Peyer's patch (tissue), 4 donors: ENCODE data around the gene GALR3. TPM values are rescaled to one million over a fixed set of nuclear protein-coding genes. Genes with fewer than 3 reads are reported as not detected.

Source experiments
- DNase-seq, 3 donors: peaks; one replicate each; pipeline ENCODE4 v3.0.0-alpha.2; 2017 to 2019
- H3K27ac ChIP-seq, 4 donors: fragments of 200-600 bp; sonication (generic); one replicate each; pipeline ENCODE4 v1.5.1; 2016 to 2019
- H3K27me3 ChIP-seq, 2 donors: fragments of 200-600 bp; sonication (generic); one replicate each; pipeline ENCODE4 v1.5.1; 2019
- H3K36me3 ChIP-seq, 3 donors: fragments of 200-600 bp; sonication (generic); one replicate each; pipeline ENCODE4 v1.5.1; 2016 to 2019
- H3K4me1 ChIP-seq, 4 donors: fragments of 200-600 bp; sonication (generic); one replicate each; pipeline ENCODE4 v1.5.1; 2016 to 2019
- H3K4me3 ChIP-seq, 4 donors: fragments of 200-600 bp; sonication (generic); 1 replicate in 3 of 4; 2 replicates in 1 of 4; pipeline ENCODE4 v1.5.1; 2016 to 2019; ENCODE audit warnings: mild to moderate bottlenecking in 1 of 4
- H3K9me3 ChIP-seq, 4 donors: fragments of 200-600 bp; sonication (generic); one replicate each; pipeline ENCODE4 v1.5.1; 2016 to 2019; ENCODE audit warnings: mild to moderate bottlenecking in 1 of 4
- POLR2A ChIP-seq, 2 donors: fragments of 450-650 bp; IDR thresholded peaks; one replicate each; pipeline ENCODE4 v1.5.1; 2017; ENCODE audit warnings: antibody characterized with exemption in 2 of 2, mild to moderate bottlenecking in 2 of 2, moderate library complexity in 2 of 2
- total RNA-seq, 4 donors: library from RNA; depleted of rRNA; stranded (reverse); fragments of >200 nt; gene quantifications; one replicate each; pipeline ENCODE4 v1.1.0, GENCODE V29; 2016
- TF ChIP-seq, protein P1 (sequence below), 6 experiments: fragments of 450-650 bp in 4 of 6; fragments of 200-600 bp in 2 of 6; sonication (generic) in 1 of 6; IDR thresholded peaks; one replicate each; pipeline ENCODE4 v1.5.1; 2017 to 2019; ENCODE audit warnings: antibody characterized with exemption in 6 of 6, mild to moderate bottlenecking in 3 of 6, moderate library complexity in 1 of 6

GALR3 gene
- total RNA-seq, 4 donors from 2014 or later: not detected

DNA sequence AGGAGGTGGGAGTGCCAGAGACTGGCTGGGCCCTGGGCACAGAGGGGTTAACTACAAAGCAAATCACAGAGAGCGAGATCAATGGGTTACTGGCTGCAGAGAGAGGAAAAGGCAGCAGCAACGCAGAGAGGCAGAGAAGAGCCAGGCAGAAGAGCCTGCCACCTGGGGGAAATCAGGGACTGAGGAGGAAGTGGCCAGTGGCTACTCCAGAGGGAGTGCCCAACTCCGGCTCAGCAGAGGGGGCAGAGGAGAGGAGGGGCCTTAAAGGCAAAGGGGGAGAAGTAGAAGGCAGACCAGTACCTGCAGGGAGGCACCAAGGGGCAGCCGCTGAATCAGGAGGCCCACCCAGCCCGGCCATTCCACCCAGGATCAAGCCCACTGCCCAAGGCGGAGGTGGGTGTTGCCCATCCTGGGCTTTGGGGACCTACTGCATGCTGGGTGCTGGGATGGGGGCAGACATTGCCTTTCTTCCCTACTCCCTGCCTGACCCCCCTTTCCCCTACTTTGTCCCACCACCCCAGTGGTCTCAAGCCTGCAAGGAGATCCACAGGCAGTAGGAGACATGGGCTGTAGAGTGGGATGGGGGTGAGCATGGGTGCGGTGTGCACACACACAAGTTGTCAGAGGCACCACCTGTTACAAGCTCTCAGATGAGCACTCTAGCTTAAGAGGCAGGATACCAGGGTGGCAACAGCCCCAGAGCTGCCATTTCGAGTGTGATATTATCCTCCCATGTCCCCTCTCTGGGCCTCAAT, 926 bp upstream of the GALR3 start:
- Histone ChIP-seq H3K9me3 (no peaks in the 10 kb centered on the region), H3K4me1 (peaks cover 10 to 28% (median 18%) of the 10 kb centered on the region in 4 donors), H3K27me3 (no peaks in the 10 kb centered on the region), H3K27ac (no peak overlapping the region), H3K4me3 (no peak overlapping the region), H3K36me3 (no peaks in the 10 kb centered on the region)
- TF ChIP-seq, protein P1, sequence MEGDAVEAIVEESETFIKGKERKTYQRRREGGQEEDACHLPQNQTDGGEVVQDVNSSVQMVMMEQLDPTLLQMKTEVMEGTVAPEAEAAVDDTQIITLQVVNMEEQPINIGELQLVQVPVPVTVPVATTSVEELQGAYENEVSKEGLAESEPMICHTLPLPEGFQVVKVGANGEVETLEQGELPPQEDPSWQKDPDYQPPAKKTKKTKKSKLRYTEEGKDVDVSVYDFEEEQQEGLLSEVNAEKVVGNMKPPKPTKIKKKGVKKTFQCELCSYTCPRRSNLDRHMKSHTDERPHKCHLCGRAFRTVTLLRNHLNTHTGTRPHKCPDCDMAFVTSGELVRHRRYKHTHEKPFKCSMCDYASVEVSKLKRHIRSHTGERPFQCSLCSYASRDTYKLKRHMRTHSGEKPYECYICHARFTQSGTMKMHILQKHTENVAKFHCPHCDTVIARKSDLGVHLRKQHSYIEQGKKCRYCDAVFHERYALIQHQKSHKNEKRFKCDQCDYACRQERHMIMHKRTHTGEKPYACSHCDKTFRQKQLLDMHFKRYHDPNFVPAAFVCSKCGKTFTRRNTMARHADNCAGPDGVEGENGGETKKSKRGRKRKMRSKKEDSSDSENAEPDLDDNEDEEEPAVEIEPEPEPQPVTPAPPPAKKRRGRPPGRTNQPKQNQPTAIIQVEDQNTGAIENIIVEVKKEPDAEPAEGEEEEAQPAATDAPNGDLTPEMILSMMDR (IDR thresholded peaks at IDR 0.05): no peak
- TF ChIP-seq POLR2A (IDR thresholded peaks at IDR 0.05): no peak
- no peak for DNase-seq

DNA sequence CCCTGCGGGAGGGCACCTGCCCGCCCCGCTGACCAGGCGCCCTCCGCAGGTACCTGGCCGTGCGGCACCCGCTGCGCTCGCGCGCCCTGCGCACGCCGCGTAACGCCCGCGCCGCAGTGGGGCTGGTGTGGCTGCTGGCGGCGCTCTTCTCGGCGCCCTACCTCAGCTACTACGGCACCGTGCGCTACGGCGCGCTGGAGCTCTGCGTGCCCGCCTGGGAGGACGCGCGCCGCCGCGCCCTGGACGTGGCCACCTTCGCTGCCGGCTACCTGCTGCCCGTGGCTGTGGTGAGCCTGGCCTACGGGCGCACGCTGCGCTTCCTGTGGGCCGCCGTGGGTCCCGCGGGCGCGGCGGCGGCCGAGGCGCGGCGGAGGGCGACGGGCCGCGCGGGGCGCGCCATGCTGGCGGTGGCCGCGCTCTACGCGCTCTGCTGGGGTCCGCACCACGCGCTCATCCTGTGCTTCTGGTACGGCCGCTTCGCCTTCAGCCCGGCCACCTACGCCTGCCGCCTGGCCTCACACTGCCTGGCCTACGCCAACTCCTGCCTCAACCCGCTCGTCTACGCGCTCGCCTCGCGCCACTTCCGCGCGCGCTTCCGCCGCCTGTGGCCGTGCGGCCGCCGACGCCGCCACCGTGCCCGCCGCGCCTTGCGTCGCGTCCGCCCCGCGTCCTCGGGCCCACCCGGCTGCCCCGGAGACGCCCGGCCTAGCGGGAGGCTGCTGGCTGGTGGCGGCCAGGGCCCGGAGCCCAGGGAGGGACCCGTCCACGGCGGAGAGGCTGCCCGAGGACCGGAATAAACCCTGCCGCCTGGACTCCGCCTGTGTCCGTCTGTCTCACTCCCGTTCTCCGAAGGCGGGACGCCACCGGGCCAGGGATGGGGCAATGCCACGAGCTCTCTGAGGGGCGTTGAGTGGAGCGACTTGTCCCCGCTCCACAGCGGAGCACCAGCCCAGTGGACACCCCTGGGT, 1.8 kb downstream of the GALR3 start:
- peaks cover 0 to 8% (median 2%) of the 10 kb centered on the region in 4 donors for H3K4me1 ChIP-seq
- no peak overlapping the region for H3K27ac ChIP-seq
- H3K4me3 ChIP-seq: peak overlapping the region in 3 of 4 donors; percentile 20 to 42 (median 41)
- no peak for DNase-seq
- no peaks in the 10 kb centered on the region for H3K9me3 ChIP-seq
- H3K36me3 ChIP-seq: peaks cover 0 to 2% (median 0%) of the 10 kb centered on the region in 3 donors
- TF ChIP-seq, protein P1 (IDR thresholded peaks at IDR 0.05): peak in 1 of 6 experiments; percentile 8
- no peak for TF ChIP-seq POLR2A (IDR thresholded peaks at IDR 0.05)
- H3K27me3 ChIP-seq: no peaks in the 10 kb centered on the region

DNA sequence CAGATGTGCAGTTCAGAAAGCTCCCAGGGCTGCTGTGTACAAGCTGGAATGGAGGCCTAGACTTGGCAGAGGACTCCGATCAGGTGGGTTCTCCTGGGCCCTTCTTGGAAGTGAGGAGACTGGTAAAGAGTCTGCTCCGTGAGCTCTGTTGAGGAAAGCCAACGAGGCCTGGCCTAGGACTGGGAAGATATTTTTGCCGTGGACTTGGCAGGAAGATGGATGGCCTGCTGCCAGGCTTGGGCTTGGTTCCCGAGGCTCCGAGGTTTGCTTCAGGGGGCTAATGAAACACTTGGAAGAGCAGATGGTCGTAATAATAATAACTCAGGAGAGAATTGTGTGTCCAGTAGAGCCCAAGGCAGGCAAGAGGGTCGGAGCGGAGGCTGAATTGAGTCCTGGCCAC, 3.9 kb downstream of the GALR3 start:
- H3K4me3 ChIP-seq: no peak overlapping the region
- peaks cover 0 to 23% (median 0%) of the 10 kb centered on the region in 3 donors for H3K36me3 ChIP-seq
- H3K27ac ChIP-seq: no peak overlapping the region
- peaks cover 0 to 8% (median 2%) of the 10 kb centered on the region in 4 donors for H3K4me1 ChIP-seq
- DNase-seq: no peak
- no peaks in the 10 kb centered on the region for H3K27me3 ChIP-seq
- TF ChIP-seq POLR2A (IDR thresholded peaks at IDR 0.05): no peak
- TF ChIP-seq, protein P1 (IDR thresholded peaks at IDR 0.05): no peak
- no peaks in the 10 kb centered on the region for H3K9me3 ChIP-seq

DNA sequence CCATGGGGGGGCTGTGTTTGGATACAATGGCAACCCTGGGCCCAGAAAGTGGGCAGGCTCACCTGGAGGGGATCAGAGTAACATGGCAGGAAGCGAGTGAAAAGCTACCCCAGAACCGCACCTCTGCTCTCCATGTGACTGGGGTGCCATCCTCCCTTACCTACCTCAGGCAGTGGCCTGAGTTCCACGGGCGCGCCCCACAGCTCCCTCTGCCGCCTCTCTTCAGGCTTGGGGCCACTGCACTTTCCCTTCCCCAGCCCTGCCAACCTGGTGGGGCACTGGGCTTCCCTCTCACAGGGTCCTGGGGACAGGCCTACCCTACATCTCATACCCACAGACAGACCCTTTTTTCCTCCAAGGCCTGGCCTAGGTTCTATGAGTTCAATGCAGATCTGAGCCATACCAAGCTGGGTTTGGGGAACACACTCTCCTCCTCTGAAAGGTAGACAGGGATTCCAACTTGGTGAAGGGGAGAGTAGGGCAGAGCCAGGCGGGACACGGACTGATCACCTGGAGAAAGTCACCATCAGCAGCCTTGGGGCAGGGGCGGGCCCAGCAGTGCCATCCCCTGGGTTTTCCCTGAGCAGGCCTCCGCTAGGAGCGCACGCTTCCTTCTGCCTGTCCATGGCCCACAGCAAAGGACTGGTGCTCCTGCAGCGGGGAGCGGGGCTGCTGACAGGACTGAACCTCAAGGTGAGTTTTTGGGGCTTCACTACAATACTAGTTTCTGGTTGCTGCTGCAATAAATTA, 7.1 kb downstream of the GALR3 start:
- no peaks in the 10 kb centered on the region for H3K4me1 ChIP-seq
- no peak for TF ChIP-seq POLR2A (IDR thresholded peaks at IDR 0.05)
- TF ChIP-seq, protein P1 (IDR thresholded peaks at IDR 0.05): no peak
- H3K4me3 ChIP-seq: no peak overlapping the region
- H3K27me3 ChIP-seq: no peaks in the 10 kb centered on the region
- no peak for DNase-seq
- no peak overlapping the region for H3K27ac ChIP-seq
- H3K36me3 ChIP-seq: peaks cover 0 to 49% (median 0%) of the 10 kb centered on the region in 3 donors
- no peaks in the 10 kb centered on the region for H3K9me3 ChIP-seq

DNA sequence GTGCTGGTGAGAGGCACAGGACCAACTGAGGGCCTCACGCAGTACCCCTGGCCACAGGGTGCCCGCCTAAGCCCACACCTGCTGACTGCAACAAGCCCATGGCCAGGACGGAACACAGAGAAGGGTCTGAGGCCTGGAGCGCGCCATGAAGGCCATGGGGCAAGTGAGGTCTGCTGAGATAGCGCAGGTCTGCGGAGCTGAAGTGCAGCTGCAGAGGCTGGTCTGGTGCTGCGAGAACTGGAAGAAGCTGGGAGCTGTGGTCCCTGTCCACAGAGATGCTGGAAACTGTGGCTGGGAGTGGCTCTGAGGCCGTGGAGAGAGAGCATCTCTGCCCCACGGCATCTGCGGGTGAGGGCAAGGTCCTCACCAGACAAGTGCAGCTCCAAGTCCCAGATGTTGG, 8.3 kb downstream of the GALR3 start:
- Histone ChIP-seq H3K4me3 (no peak overlapping the region), H3K4me1 (no peaks in the 10 kb centered on the region), H3K27ac (no peak overlapping the region), H3K36me3 (peaks cover 0 to 61% (median 0%) of the 10 kb centered on the region in 3 donors), H3K27me3 (no peaks in the 10 kb centered on the region), H3K9me3 (no peaks in the 10 kb centered on the region)
- TF ChIP-seq, protein P1 (IDR thresholded peaks at IDR 0.05): no peak
- no peak for TF ChIP-seq POLR2A (IDR thresholded peaks at IDR 0.05)
- DNase-seq: no peak
